Skeletal muscle cell (primary cell): ENCODE results near the gene SLC24A5.
A peak's percentile ranks its signal among the peaks of the same experiment; 100 is the strongest.

Experiments used
- DNase-seq: peaks from one replicate; pipeline ENCODE4 v3.0.0-alpha.2; 2010; ENCODE audit warnings: low read depth
- H3K4me3 ChIP-seq: 2 replicates; pipeline ENCODE4 v1.5.1; 2011; ENCODE audit warnings: low read depth, mild to moderate bottlenecking, control low read depth, low read length, moderate library complexity

Gene SLC24A5

GRCh38 chr15:48120745-48121144, at the start of gene SLC24A5:
Gene SLC24A5 (plus strand): TSS chr15:48120990. CDS start chr15:48121045, 55 bp downstream.
- DNase-seq: no peak
- no peak within 1 kb of the TSS for H3K4me3 ChIP-seq

GRCh38 chr15:48072941-48073340, 47.8 kb upstream of the SLC24A5 start:
- no peak for DNase-seq
- no peak overlapping the region for H3K4me3 ChIP-seq

GRCh38 chr15:48073881-48074280, 46.9 kb upstream of the SLC24A5 start:
- no peak for DNase-seq
- no peak overlapping the region for H3K4me3 ChIP-seq

GRCh38 chr15:48076454-48076853, 44.3 kb upstream of the SLC24A5 start:
- DNase-seq: no peak

GRCh38 chr15:48077616-48078184, 43.1 kb upstream of the SLC24A5 start:
- no peak for DNase-seq
- no peak overlapping the region for H3K4me3 ChIP-seq

More at GRCh38 chr15:48076454-48076853, 44.3 kb upstream of the SLC24A5 start:
- no peak overlapping the region for H3K4me3 ChIP-seq

- no peak overlapping the region for H3K4me3 ChIP-seq
- DNase-seq: no peak
Observed at GRCh38 chr15:48084759-48085590, 35.8 kb upstream of the SLC24A5 start.

- no peak overlapping the region for H3K4me3 ChIP-seq
Observed at GRCh38 chr15:48085591-48085930, 35.2 kb upstream of the SLC24A5 start.

GRCh38 chr15:48086133-48086532, 34.7 kb upstream of the SLC24A5 start:
- H3K4me3 ChIP-seq: no peak overlapping the region

More at GRCh38 chr15:48085591-48085930, 35.2 kb upstream of the SLC24A5 start:
- no peak for DNase-seq

GRCh38 chr15:48086576-48086975, 34.2 kb upstream of the SLC24A5 start:
- H3K4me3 ChIP-seq: no peak overlapping the region
- DNase-seq: no peak

More at GRCh38 chr15:48086133-48086532, 34.7 kb upstream of the SLC24A5 start:
- DNase-seq: no peak

GRCh38 chr15:48087844-48088243, 32.9 kb upstream of the SLC24A5 start:
- H3K4me3 ChIP-seq: no peak overlapping the region
- DNase-seq: no peak

- DNase-seq: no peak
- H3K4me3 ChIP-seq: no peak overlapping the region
Observed at GRCh38 chr15:48089702-48090101, 31.1 kb upstream of the SLC24A5 start.

- DNase-seq: no peak
- H3K4me3 ChIP-seq: no peak overlapping the region
Observed at GRCh38 chr15:48090115-48090514, 30.7 kb upstream of the SLC24A5 start.

GRCh38 chr15:48090666-48091065, 30.1 kb upstream of the SLC24A5 start:
- DNase-seq: no peak
- no peak overlapping the region for H3K4me3 ChIP-seq

GRCh38 chr15:48091522-48091921, 29.3 kb upstream of the SLC24A5 start:
- H3K4me3 ChIP-seq: no peak overlapping the region
- no peak for DNase-seq

GRCh38 chr15:48096355-48096786, 24.4 kb upstream of the SLC24A5 start:
- no peak for DNase-seq
- no peak overlapping the region for H3K4me3 ChIP-seq

GRCh38 chr15:48096813-48097212, 24.0 kb upstream of the SLC24A5 start:
- DNase-seq: peak; percentile 76
- H3K4me3 ChIP-seq: no peak overlapping the region

- no peak overlapping the region for H3K4me3 ChIP-seq
- DNase-seq: no peak
Observed at GRCh38 chr15:48097264-48097663, 23.5 kb upstream of the SLC24A5 start.

- DNase-seq: no peak
- no peak overlapping the region for H3K4me3 ChIP-seq
Observed at GRCh38 chr15:48101376-48101961, 19.3 kb upstream of the SLC24A5 start.

GRCh38 chr15:48102167-48102566, 18.6 kb upstream of the SLC24A5 start:
- no peak for DNase-seq
- no peak overlapping the region for H3K4me3 ChIP-seq

- DNase-seq: no peak
- no peak overlapping the region for H3K4me3 ChIP-seq
Observed at GRCh38 chr15:48103647-48104046, 17.1 kb upstream of the SLC24A5 start.

- DNase-seq: no peak
- no peak overlapping the region for H3K4me3 ChIP-seq
Observed at GRCh38 chr15:48105936-48106335, 14.9 kb upstream of the SLC24A5 start.
